ENCODE data around the gene ATP2B2. TPM values are rescaled to one million over a fixed set of nuclear protein-coding genes. Genes with fewer than 3 reads are reported as not detected.
A peak's percentile ranks its signal among the peaks of the same experiment; 100 is the strongest.

Gene ATP2B2
- total and polyA plus RNA-seq, 2 donors (not counting 1 experiment from before 2014, with no cell fraction given), result not detected

DNA sequence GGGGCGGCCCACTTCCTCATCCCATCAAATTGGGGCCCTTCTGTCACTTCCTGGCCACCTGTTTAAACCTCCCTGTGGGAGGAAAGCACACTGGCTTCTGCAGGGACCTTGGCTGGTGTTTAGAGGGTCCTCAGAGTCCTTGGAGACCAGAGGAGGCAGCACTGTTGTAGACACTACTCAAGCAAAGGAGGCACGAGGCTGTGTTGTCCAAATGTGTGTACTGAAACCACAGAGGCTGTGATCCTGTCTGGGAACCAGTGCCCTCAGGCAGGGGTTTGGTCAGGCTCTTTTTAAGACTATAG is 172.1 kb downstream of the ATP2B2 start:
- POLR2A ChIA-PET, result no interaction called here
- DNase-seq (no peak), ATAC-seq (ENCODE audit: low read depth) (no peak)
- H3K27ac Mint-ChIP-seq, result peak overlapping the region; percentile 2
- Histone ChIP-seq H3K4me3 (ENCODE audit: control extremely low read depth in 1 of 5, extremely low read depth in 1 of 5, insufficient read depth in 1 of 5, low read depth in 2 of 5, low read length in 4 of 5) (no peak overlapping the region), H2AFZ (ENCODE audit: insufficient read depth, low read depth, low read length, poor library complexity, severe bottlenecking) (peak overlapping the region; percentile 40), H3K9me3 (ENCODE audit: control extremely low read depth in 1 of 3, control insufficient read depth in 2 of 3, insufficient read depth in 1 of 3, low read length in 2 of 3) (no peaks in the 10 kb centered on the region), H3K9ac (ENCODE audit: low read length) (no peak overlapping the region), H3K27me3 (replicated peaks in 1 of 4; ENCODE audit: control extremely low read depth in 1 of 4, control insufficient read depth in 3 of 4, insufficient read depth in 4 of 4, low read length in 3 of 4) (no peaks in the 10 kb centered on the region), H3K4me2 (replicated peaks; ENCODE audit: low read depth, low read length, poor library complexity, severe bottlenecking) (peak overlapping the region; percentile 37), H3K4me1 (ENCODE audit: control insufficient read depth in 2 of 2, insufficient read depth in 2 of 2, low read length in 2 of 2) (peaks cover 13 to 14% of the 10 kb centered on the region in 2 donors), H3K79me2 (ENCODE audit: control insufficient read depth, insufficient read depth, low read length) (no peaks in the 10 kb centered on the region), H3K27ac (ENCODE audit: low read length in 2 of 2) (peak overlapping the region in 1 of 2 donors; percentile 34), H4K20me1 (ENCODE audit: control insufficient read depth, insufficient read depth, low read length, poor library complexity, severe bottlenecking) (no peaks in the 10 kb centered on the region), H3K36me3 (replicated peaks in 1 of 2; ENCODE audit: control extremely low read depth in 1 of 2, control insufficient read depth in 1 of 2, extremely low read depth in 1 of 2, insufficient read depth in 2 of 2, low read length in 1 of 2) (no peaks in the 10 kb centered on the region)
- CTCF ChIA-PET, result interaction anchor here (2.0 kb wide), 1 partner anchor 405 kb away, joined by 12 read pairs; no protein-coding TSS in a partner anchor
- intact Hi-C loops (cut with micrococcal nuclease), result no loop called here
- peaks cover 38% of the 10 kb centered on the region for H3K4me1 Mint-ChIP-seq
- TF ChIP-seq, protein P1, sequence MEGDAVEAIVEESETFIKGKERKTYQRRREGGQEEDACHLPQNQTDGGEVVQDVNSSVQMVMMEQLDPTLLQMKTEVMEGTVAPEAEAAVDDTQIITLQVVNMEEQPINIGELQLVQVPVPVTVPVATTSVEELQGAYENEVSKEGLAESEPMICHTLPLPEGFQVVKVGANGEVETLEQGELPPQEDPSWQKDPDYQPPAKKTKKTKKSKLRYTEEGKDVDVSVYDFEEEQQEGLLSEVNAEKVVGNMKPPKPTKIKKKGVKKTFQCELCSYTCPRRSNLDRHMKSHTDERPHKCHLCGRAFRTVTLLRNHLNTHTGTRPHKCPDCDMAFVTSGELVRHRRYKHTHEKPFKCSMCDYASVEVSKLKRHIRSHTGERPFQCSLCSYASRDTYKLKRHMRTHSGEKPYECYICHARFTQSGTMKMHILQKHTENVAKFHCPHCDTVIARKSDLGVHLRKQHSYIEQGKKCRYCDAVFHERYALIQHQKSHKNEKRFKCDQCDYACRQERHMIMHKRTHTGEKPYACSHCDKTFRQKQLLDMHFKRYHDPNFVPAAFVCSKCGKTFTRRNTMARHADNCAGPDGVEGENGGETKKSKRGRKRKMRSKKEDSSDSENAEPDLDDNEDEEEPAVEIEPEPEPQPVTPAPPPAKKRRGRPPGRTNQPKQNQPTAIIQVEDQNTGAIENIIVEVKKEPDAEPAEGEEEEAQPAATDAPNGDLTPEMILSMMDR (IDR thresholded peaks at IDR 0.05), result no peak
- TF ChIP-seq EZH2 (IDR thresholded peaks at IDR 0.05; ENCODE audit: borderline replicate concordance, insufficient read depth, low read depth, low read length, poor library complexity, severe bottlenecking), result no peak
- H3K9me3 Mint-ChIP-seq (ENCODE audit: insufficient read depth), result no peaks in the 10 kb centered on the region
- no peak overlapping the region for H3K4me3 Mint-ChIP-seq
- WGBS (ENCODE audit: insufficient coverage), result 6% methylated on average over 1 of the region's 2 CpGs
- peaks cover 16% of the 10 kb centered on the region for H3K27me3 Mint-ChIP-seq

DNA sequence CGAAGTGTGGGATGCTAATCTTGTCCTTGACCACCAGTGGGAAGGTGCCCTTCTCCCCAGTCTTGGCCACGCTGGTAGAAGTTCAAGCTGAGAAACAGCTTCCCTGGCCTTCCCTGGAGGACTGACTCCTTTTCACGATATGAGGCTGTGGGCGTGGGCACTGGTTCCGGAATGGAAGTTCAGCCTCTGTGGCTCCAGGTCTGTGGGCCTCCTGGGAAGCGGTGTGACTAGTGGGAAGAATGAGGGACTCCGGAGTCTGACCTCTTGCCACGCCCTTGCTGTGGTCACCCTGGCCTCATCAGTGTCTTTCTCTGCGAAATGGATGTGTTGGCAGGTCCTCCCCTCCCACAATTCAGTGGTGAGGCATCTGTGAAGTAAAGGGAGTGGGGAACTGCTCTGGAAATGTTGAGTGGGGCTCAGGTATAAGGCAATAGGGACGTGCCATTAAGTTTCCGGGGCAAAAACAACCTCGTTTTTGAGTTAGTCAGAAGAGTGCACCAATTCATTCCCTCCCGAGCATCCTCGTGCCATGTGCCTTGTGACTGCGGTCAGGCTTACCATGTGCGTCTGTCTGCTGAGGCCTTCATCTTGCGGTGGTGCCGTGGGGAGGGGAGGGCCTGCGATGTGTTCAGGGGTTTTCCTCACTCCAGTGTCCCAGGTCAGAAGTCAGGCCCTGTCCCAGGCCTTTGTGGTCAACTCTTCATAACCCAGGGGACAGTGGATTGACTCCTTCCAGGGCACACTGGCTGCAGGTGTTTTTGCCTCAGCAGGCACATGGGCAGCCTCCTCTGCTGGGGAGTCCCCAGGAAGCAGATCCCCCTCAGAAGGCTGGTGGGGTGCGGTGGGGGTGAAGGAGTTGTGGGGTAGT is 172.7 kb downstream of the ATP2B2 start:
- CTCF ChIA-PET, result no interaction called here
- DNase-seq (peak; percentile 60), ATAC-seq (ENCODE audit: low read depth) (peak; percentile 45)
- POLR2A ChIA-PET, result no interaction called here
- H3K9me3 ChIP-seq (ENCODE audit: control extremely low read depth in 1 of 3, control insufficient read depth in 2 of 3, insufficient read depth in 1 of 3, low read length in 2 of 3), result no peaks in the 10 kb centered on the region
- WGBS (ENCODE audit: insufficient coverage), result 59% methylated on average over 15 of the region's 20 CpGs
- H3K9ac ChIP-seq (ENCODE audit: low read length), result no peak overlapping the region
- H3K4me3 ChIP-seq (ENCODE audit: control extremely low read depth in 1 of 5, extremely low read depth in 1 of 5, insufficient read depth in 1 of 5, low read depth in 2 of 5, low read length in 4 of 5), result no peak overlapping the region
- H3K27me3 Mint-ChIP-seq, result peaks cover 17% of the 10 kb centered on the region
- no peak overlapping the region for H3K27ac ChIP-seq (ENCODE audit: low read length in 2 of 2)
- H3K4me2 ChIP-seq (replicated peaks; ENCODE audit: low read depth, low read length, poor library complexity, severe bottlenecking), result peak overlapping the region; percentile 37
- no peaks in the 10 kb centered on the region for H3K36me3 ChIP-seq (replicated peaks in 1 of 2; ENCODE audit: control extremely low read depth in 1 of 2, control insufficient read depth in 1 of 2, extremely low read depth in 1 of 2, insufficient read depth in 2 of 2, low read length in 1 of 2)
- H3K27me3 ChIP-seq (replicated peaks in 1 of 4; ENCODE audit: control extremely low read depth in 1 of 4, control insufficient read depth in 3 of 4, insufficient read depth in 4 of 4, low read length in 3 of 4), result peaks cover 0 to 1% (median under 1%) of the 10 kb centered on the region in 4 experiments
- no peaks in the 10 kb centered on the region for H4K20me1 ChIP-seq (ENCODE audit: control insufficient read depth, insufficient read depth, low read length, poor library complexity, severe bottlenecking)
- H3K27ac Mint-ChIP-seq, result no peak overlapping the region
- peak overlapping the region; percentile 40 for H2AFZ ChIP-seq (ENCODE audit: insufficient read depth, low read depth, low read length, poor library complexity, severe bottlenecking)
- no peaks in the 10 kb centered on the region for H3K79me2 ChIP-seq (ENCODE audit: control insufficient read depth, insufficient read depth, low read length)
- H3K9me3 Mint-ChIP-seq (ENCODE audit: insufficient read depth), result no peaks in the 10 kb centered on the region
- no peak overlapping the region for H3K4me3 Mint-ChIP-seq
- H3K4me1 ChIP-seq (ENCODE audit: control insufficient read depth in 2 of 2, insufficient read depth in 2 of 2, low read length in 2 of 2), result peaks cover 13 to 14% of the 10 kb centered on the region in 2 donors
- H3K4me1 Mint-ChIP-seq, result peaks cover 36% of the 10 kb centered on the region
- intact Hi-C loops (cut with micrococcal nuclease), result no loop called here
- TF ChIP-seq EZH2 (IDR thresholded peaks at IDR 0.05; ENCODE audit: borderline replicate concordance, insufficient read depth, low read depth, low read length, poor library complexity, severe bottlenecking), result no peak
- TF ChIP-seq, protein P1 (IDR thresholded peaks at IDR 0.05), result no peak

Data from B cell (primary cell).